OCI-LY1 (cell line): ENCODE data around the gene LDLRAD4.

ENCODE experiments used
- H2AFZ ChIP-seq: fragments of 200-600 bp; sonication (generic), shearing (Covaris generic); 2 replicates; pipeline ENCODE4 v1.6.0; 2014; ENCODE audit warnings: antibody characterized with exemption, mild to moderate bottlenecking, low read length
- H3F3A ChIP-seq: fragments of 200-600 bp; sonication (generic), shearing (Covaris generic); 2 replicates; pipeline ENCODE4 v1.6.0; 2014; ENCODE audit warnings: mild to moderate bottlenecking, antibody characterized with exemption, low read length, moderate library complexity; ENCODE audit not compliant: insufficient read depth
- H3K27ac ChIP-seq: fragments of 200-600 bp; sonication (generic); 2 replicates; pipeline ENCODE4 v1.5.1; 2014; ENCODE audit warnings: low read length, mixed run types, mild to moderate bottlenecking, low read depth; ENCODE audit not compliant: poor library complexity, severe bottlenecking
- H3K27me3 ChIP-seq: fragments of 200-600 bp; sonication (generic); 2 replicates; pipeline ENCODE4 v1.6.0; 2014; ENCODE audit warnings: antibody characterized with exemption, mild to moderate bottlenecking, low read length, moderate library complexity; ENCODE audit not compliant: insufficient read depth
- H3K36me3 ChIP-seq: fragments of 200-600 bp; sonication (generic); 2 replicates; pipeline ENCODE4 v1.6.1; 2014; ENCODE audit warnings: mild to moderate bottlenecking, antibody characterized with exemption, low read length, moderate library complexity, mixed read lengths; ENCODE audit not compliant: insufficient read depth
- H3K4me1 ChIP-seq: fragments of 200-600 bp; sonication (generic); 2 replicates; pipeline ENCODE4 v1.5.1; 2014; ENCODE audit warnings: mild to moderate bottlenecking, low read length, moderate library complexity; ENCODE audit not compliant: insufficient read depth, severe bottlenecking
- H3K4me2 ChIP-seq: fragments of 200-600 bp; sonication (generic), shearing (Covaris generic); 2 replicates; pipeline ENCODE4 v1.6.1; 2014; ENCODE audit warnings: low read length
- H3K4me3 ChIP-seq: fragments of 200-600 bp; sonication (generic); 2 replicates; pipeline ENCODE4 v1.5.1; 2014; ENCODE audit warnings: low read length, low read depth, mild to moderate bottlenecking, mixed read lengths; ENCODE audit not compliant: poor library complexity, severe bottlenecking
- H3K79me2 ChIP-seq: fragments of 200-600 bp; shearing (Covaris generic); 2 replicates; pipeline ENCODE4 v1.6.1; 2016; ENCODE audit warnings: mixed run types, low read length, mixed read lengths; ENCODE audit not compliant: insufficient read depth
- H3K9ac ChIP-seq: fragments of 200-600 bp; sonication (generic), shearing (Covaris generic); 2 replicates; pipeline ENCODE4 v1.6.1; 2014; ENCODE audit warnings: mild to moderate bottlenecking, low read length, mixed read lengths
- H3K9me2 ChIP-seq: fragments of 200-600 bp; sonication (generic), shearing (Covaris generic); 2 replicates; pipeline ENCODE4 v1.6.1; 2014; ENCODE audit warnings: low read depth, mild to moderate bottlenecking, low read length, mixed read lengths
- H3K9me3 ChIP-seq: fragments of 200-600 bp; shearing (Covaris generic); 2 replicates; pipeline ENCODE4 v1.6.1; 2014; ENCODE audit warnings: low read length, mixed read lengths
- H4K20me1 ChIP-seq: fragments of 200-600 bp; sonication (generic), shearing (Covaris generic); 2 replicates; pipeline ENCODE4 v1.6.0; 2016; ENCODE audit warnings: mild to moderate bottlenecking, low read length; ENCODE audit not compliant: insufficient read depth
- EZH2 ChIP-seq: fragments of 200-600 bp; sonication (generic), shearing (Covaris generic); IDR thresholded peaks from 2 replicates; pipeline ENCODE4 v1.8.0; 2017; ENCODE audit warnings: borderline replicate concordance, mixed run types, mild to moderate bottlenecking, antibody characterized with exemption, low read length, moderate library complexity, mixed read lengths
- TF ChIP-seq, protein P1 (sequence below): fragments of 200-600 bp; sonication (generic), shearing (Covaris generic); IDR thresholded peaks from 2 replicates; pipeline ENCODE4 v1.5.1; 2017; ENCODE audit warnings: mild to moderate bottlenecking, antibody characterized with exemption, low read length, moderate library complexity, mixed read lengths

The LDLRAD4 gene

GRCh38 chr18:13178976-13179375, 39.6 kb upstream of the LDLRAD4 start:
- H3K27me3 ChIP-seq: no peaks in the 10 kb centered on the region; the same call in 1 of the 2 replicates
- H3K79me2 ChIP-seq: no peaks in the 10 kb centered on the region
- H3K4me1 ChIP-seq: peaks cover 4% of the 10 kb centered on the region
- H4K20me1 ChIP-seq: no peaks in the 10 kb centered on the region
- no peak overlapping the region for H3K4me2 ChIP-seq
- no peak overlapping the region for H3K4me3 ChIP-seq
- H3K36me3 ChIP-seq: no peaks in the 10 kb centered on the region
- H3K9ac ChIP-seq: no peak overlapping the region
- no peaks in the 10 kb centered on the region for H3F3A ChIP-seq
- H3K9me3 ChIP-seq: no peaks in the 10 kb centered on the region
- H3K9me2 ChIP-seq: no peaks in the 10 kb centered on the region
- no peak for TF ChIP-seq EZH2
- no peak overlapping the region for H3K27ac ChIP-seq
- no peak overlapping the region for H2AFZ ChIP-seq

DNA sequence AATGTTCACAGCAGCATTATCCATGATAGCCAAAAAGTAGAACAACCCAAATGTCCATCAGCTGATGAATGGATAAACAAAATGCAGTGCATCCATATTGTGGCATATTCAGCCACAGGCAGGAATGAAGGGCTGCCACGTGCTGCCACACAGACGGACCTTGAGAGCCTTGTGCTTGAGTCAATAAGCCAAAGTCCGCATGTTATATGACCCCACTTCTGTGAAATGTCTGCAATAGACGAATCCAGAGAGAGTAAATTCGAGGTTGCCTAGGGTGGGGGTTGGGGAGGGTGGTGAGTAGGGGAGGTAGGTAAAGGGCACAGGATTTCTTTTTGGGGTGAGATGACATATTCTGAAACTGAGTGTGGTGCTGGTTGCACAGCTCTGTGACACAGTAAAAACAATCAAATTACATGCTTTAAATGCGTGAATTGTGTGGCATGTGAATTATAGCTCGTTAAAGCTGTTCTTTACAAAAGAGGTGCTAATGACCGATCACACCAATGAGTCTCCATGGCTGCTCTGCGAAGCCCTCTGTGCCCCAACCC, 38.9 kb upstream of the LDLRAD4 start:
- H3K36me3 ChIP-seq: no peaks in the 10 kb centered on the region
- no peak overlapping the region for H3K27ac ChIP-seq
- no peaks in the 10 kb centered on the region for H3F3A ChIP-seq
- H4K20me1 ChIP-seq: no peaks in the 10 kb centered on the region
- H3K9me3 ChIP-seq: no peaks in the 10 kb centered on the region
- no peak overlapping the region for H3K9ac ChIP-seq
- no peak for TF ChIP-seq EZH2
- TF ChIP-seq, protein P1, sequence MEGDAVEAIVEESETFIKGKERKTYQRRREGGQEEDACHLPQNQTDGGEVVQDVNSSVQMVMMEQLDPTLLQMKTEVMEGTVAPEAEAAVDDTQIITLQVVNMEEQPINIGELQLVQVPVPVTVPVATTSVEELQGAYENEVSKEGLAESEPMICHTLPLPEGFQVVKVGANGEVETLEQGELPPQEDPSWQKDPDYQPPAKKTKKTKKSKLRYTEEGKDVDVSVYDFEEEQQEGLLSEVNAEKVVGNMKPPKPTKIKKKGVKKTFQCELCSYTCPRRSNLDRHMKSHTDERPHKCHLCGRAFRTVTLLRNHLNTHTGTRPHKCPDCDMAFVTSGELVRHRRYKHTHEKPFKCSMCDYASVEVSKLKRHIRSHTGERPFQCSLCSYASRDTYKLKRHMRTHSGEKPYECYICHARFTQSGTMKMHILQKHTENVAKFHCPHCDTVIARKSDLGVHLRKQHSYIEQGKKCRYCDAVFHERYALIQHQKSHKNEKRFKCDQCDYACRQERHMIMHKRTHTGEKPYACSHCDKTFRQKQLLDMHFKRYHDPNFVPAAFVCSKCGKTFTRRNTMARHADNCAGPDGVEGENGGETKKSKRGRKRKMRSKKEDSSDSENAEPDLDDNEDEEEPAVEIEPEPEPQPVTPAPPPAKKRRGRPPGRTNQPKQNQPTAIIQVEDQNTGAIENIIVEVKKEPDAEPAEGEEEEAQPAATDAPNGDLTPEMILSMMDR: no peak
- H3K4me2 ChIP-seq: no peak overlapping the region
- no peaks in the 10 kb centered on the region for H3K79me2 ChIP-seq
- H3K4me1 ChIP-seq: peaks cover 4% of the 10 kb centered on the region
- no peaks in the 10 kb centered on the region for H3K9me2 ChIP-seq
- no peak overlapping the region for H2AFZ ChIP-seq
- H3K27me3 ChIP-seq: peaks cover under 1% of the 10 kb centered on the region; the same call in 1 of the 2 replicates
- H3K4me3 ChIP-seq: no peak overlapping the region

- Histone ChIP-seq H3K9me2 (no peaks in the 10 kb centered on the region), H4K20me1 (no peaks in the 10 kb centered on the region), H3K4me1 (peaks cover 4% of the 10 kb centered on the region), H3K27me3 (0 out of 2 replicates have a peak, but pooled peaks cover 6% of the 10 kb centered on the region), H3K36me3 (no peaks in the 10 kb centered on the region), H2AFZ (no peak overlapping the region), H3K9ac (no peak overlapping the region), H3K4me2 (no peak overlapping the region), H3K27ac (no peak overlapping the region), H3K79me2 (no peaks in the 10 kb centered on the region), H3K4me3 (no peak overlapping the region), H3F3A (no peaks in the 10 kb centered on the region), H3K9me3 (no peaks in the 10 kb centered on the region)
- TF ChIP-seq, protein P1: no peak
- no peak for TF ChIP-seq EZH2
Measured at GRCh38 chr18:13180614-13181375, 37.8 kb upstream of the LDLRAD4 start.
